Gastrocnemius medialis (tissue), 4 donors: ENCODE data around the gene DNAH17.

Experiments used
- CTCF ChIP-seq, 5 experiments: fragments of 450-650 bp in 3 of 5; fragments of 200-600 bp in 2 of 5; sonication (generic) in 2 of 5; IDR thresholded peaks in 4 of 5; conservative IDR thresholded peaks in 1 of 5; 1 replicate in 4 of 5; 2 replicates in 1 of 5; pipeline ENCODE4 v1.5.1; 2016 to 2019; ENCODE audit warnings: antibody characterized with exemption in 5 of 5, mild to moderate bottlenecking in 3 of 5, moderate library complexity in 3 of 5
- POLR2A ChIP-seq, 2 donors: fragments of 450-650 bp; IDR thresholded peaks; one replicate each; pipeline ENCODE4 v1.6.1; 2017; ENCODE audit warnings: antibody characterized with exemption in 2 of 2, mild to moderate bottlenecking in 2 of 2, moderate library complexity in 2 of 2

- no peak for TF ChIP-seq CTCF (IDR thresholded peaks at IDR 0.05 in 4 of 5, conservative IDR thresholded peaks at IDR 0.05 in 1 of 5)
- TF ChIP-seq POLR2A (IDR thresholded peaks at IDR 0.05) = no peak
These were observed 31.1 kb upstream of the DNAH17 start for GRCh38 chr17:78608122-78608803.
